K562 (cell line): ENCODE measurements around the gene LRRC26. TPM values are rescaled to one million over a fixed set of nuclear protein-coding genes. Genes with fewer than 3 reads are reported as not detected.
A peak's percentile ranks its signal among the peaks of the same experiment; 100 is the strongest.

ENCODE experiments used
- ATAC-seq: fragments of 200-7000 bp; cut with Tn5 transposase; 3 replicates; pipeline ENCODE4 v1.9.1; 2020; ENCODE audit warnings: moderate library complexity
- Bru-seq: library from RNA; stranded (reverse); fragments of 400-500 nt; gene quantifications from one replicate; lab custom pipeline; 2021; lab: Mats Ljungman, UMichigan
- BruChase-seq, 2 experiments: library from RNA; stranded (reverse); fragments of 400-500 nt; gene quantifications; one replicate each; lab custom pipeline; 2021; lab: Mats Ljungman, UMichigan
- BruUV-seq: library from RNA; stranded (reverse); fragments of 400-500 nt; replicated peaks from 2 replicates; lab custom pipeline; 2021; lab: Mats Ljungman, UMichigan
- CTCF ChIA-PET: fragments of 300-600 bp; formaldehyde crosslinking; extraction: SDS; loops from one replicate; lab custom pipeline; 2021; ENCODE audit warnings: low intra/inter-chr PET ratio; lab: Yijun Ruan, JAX
- POLR2A ChIA-PET: fragments of 300-600, 350-650 bp; sonication (Branson Sonifier 250); formaldehyde crosslinking; extraction: SDS; loops from one replicate; lab custom pipeline; 2021; ENCODE audit warnings: antibody characterized with exemption, inconsistent platforms; lab: Yijun Ruan, JAX
- DNase-seq, 4 experiments: peaks; one replicate each; pipeline versions ENCODE4 v3.0.0 to v3.0.0-alpha.2; 2011 to 2018; ENCODE audit warnings: low spot score in 3 of 4, mixed read lengths in 3 of 4; ENCODE audit errors: extremely low read depth in 1 of 4
- FAIRE-seq: peaks from 2 replicates; lab custom pipeline; 2011; peaks lifted over from hg19 to GRCh38; lab: Jason Lieb, UNC
- H2AFZ ChIP-seq: 2 replicates; pipeline ENCODE4 v1.6.0; 2011; ENCODE audit warnings: low read depth, low read length, control low read depth, inconsistent platforms
- H3K27ac ChIP-seq: fragments of 200-600 bp; 3 replicates; pipeline ENCODE4 v1.8.0; 2011; ENCODE audit warnings: low read depth, mild to moderate bottlenecking, control low read depth, inconsistent platforms, low read length, moderate library complexity, mixed read lengths; ENCODE audit errors: extremely low read depth
- H3K27me3 ChIP-seq, 2 experiments: fragments of 300-600 bp in 1 of 2; 2 replicates in 1 of 2; 3 replicates in 1 of 2; pipeline versions ENCODE4 v1.6.0 to v1.8.0; 2011; ENCODE audit warnings: inconsistent platforms in 2 of 2, low read length in 2 of 2, mild to moderate bottlenecking in 1 of 2, mixed read lengths in 1 of 2, moderate library complexity in 1 of 2; ENCODE audit not compliant: control insufficient read depth in 2 of 2, insufficient read depth in 2 of 2
- H3K36me3 ChIP-seq: fragments of 300-600 bp; 3 replicates; pipeline ENCODE4 v1.8.0; 2011; ENCODE audit warnings: mild to moderate bottlenecking, low read length, inconsistent platforms; ENCODE audit not compliant: control insufficient read depth, insufficient read depth
- H3K4me1 ChIP-seq, 2 experiments: fragments of 200-600 bp in 1 of 2; replicated peaks in 1 of 2; 2 replicates in 1 of 2; 3 replicates in 1 of 2; pipeline versions ENCODE4 v1.5.1 to v1.8.0; 2011; ENCODE audit warnings: inconsistent platforms in 2 of 2, low read length in 2 of 2, mild to moderate bottlenecking in 1 of 2, mixed read lengths in 1 of 2, moderate library complexity in 1 of 2; ENCODE audit not compliant: control insufficient read depth in 2 of 2, insufficient read depth in 2 of 2
- H3K4me2 ChIP-seq: 2 replicates; pipeline ENCODE4 v1.6.1; 2011; ENCODE audit warnings: low read length, control low read depth, inconsistent platforms, mixed read lengths; ENCODE audit not compliant: insufficient read depth
- H3K4me3 ChIP-seq: fragments of 200-600 bp; sonication (generic), shearing (Covaris generic); 2 replicates; pipeline ENCODE4 v1.5.1; 2016; ENCODE audit warnings: control low read depth, inconsistent platforms
- H3K79me2 ChIP-seq: fragments of 200-600 bp; 3 replicates; pipeline ENCODE4 v1.8.0; 2011; ENCODE audit warnings: low read length, inconsistent platforms; ENCODE audit not compliant: control insufficient read depth, insufficient read depth
- H3K9ac ChIP-seq, 2 experiments: 2 replicates each; pipeline versions ENCODE4 v1.6.0 to v1.6.1; 2011; ENCODE audit warnings: low read depth in 2 of 2, low read length in 2 of 2, control low read depth in 1 of 2, inconsistent platforms in 1 of 2, mild to moderate bottlenecking in 1 of 2, mixed read lengths in 1 of 2; ENCODE audit not compliant: insufficient read depth in 1 of 2
- H3K9me1 ChIP-seq: one replicate; pipeline ENCODE4 v1.6.0; 2011; ENCODE audit warnings: inconsistent platforms, mild to moderate bottlenecking, low read length, moderate library complexity; ENCODE audit not compliant: control insufficient read depth, insufficient read depth
- H3K9me3 ChIP-seq: replicated peaks from 2 replicates; pipeline ENCODE4 v1.5.1; 2011; ENCODE audit warnings: low read depth, low read length, inconsistent platforms; ENCODE audit not compliant: control insufficient read depth, insufficient read depth
- H4K20me1 ChIP-seq: replicated peaks from 2 replicates; pipeline ENCODE4 v1.6.1; 2011; ENCODE audit warnings: low read length, inconsistent platforms, mixed read lengths; ENCODE audit not compliant: control insufficient read depth, insufficient read depth
- FOXJ3 ChIP-seq: sonication (generic); formaldehyde crosslinking; IDR thresholded peaks from 2 replicates; pipeline ENCODE4 v1.4.0; 2020; ENCODE audit warnings: mild to moderate bottlenecking, missing genetic modification reagents
- PCBP1 ChIP-seq: fragments of 200-400 bp; formaldehyde crosslinking; IDR thresholded peaks from 2 replicates; pipeline ENCODE4 v1.6.1; 2018; ENCODE audit warnings: mild to moderate bottlenecking, low read depth, low read length; ENCODE audit not compliant: poor library complexity, severe bottlenecking
- WGBS: fragments of 100-300 bp; shearing (Covaris generic); methylation state at CpG from one replicate; pipeline ENCODE4 v1.1.6; 2016; ENCODE audit warnings: low coverage, mixed read lengths; ENCODE audit not compliant: insufficient coverage; ENCODE audit errors: missing lambda C conversion rate; 5-methylcytosine and 5-hydroxymethylcytosine counted together
- in situ Hi-C: fragments of 300-500 bp; cut with MboI; formaldehyde crosslinking; loops from 4 replicates; pipeline ENCODE4 v1.15.0; 2018; ENCODE audit warnings: inconsistent platforms, mixed read lengths
- intact Hi-C: fragments of 100-400 bp; cut with micrococcal nuclease; formaldehyde crosslinking; loops from 2 replicates; pipeline ENCODE4 v1.14.2; 2022
- long read RNA-seq, 3 experiments: library from polyadenylated mRNA in 2 of 3; library from RNA in 1 of 3; unstranded in 2 of 3; stranded (forward) in 1 of 3; transcript quantifications; one replicate each; pipeline ENCODE4 v2.0.0, GENCODE V29; 2019 to 2022
- polyA minus RNA-seq, 3 experiments: library from RNA; depleted of rRNA, polyadenylated mRNA; stranded (reverse); fragments of >200 nt; gene quantifications; 2 replicates each; pipeline ENCODE4 v1.2.3, GENCODE V29; 2011
- polyA plus RNA-seq, 8 experiments: library from polyadenylated mRNA; depleted of rRNA in 4 of 8; stranded (reverse) in 5 of 8; unstranded in 3 of 8; fragments of >200 nt; fragmentation: Nextera tagmentation in 2 of 8; fragmentation: Illumina TruSeq in 1 of 8; extraction: Ambion mirVana in 2 of 8; extraction: Trizol in 1 of 8; gene quantifications; 2 replicates each; pipeline versions ENCODE4 v1.2.1 to v1.2.3, GENCODE V29; 2011 to 2014; ENCODE audit warnings: inconsistent platforms in 1 of 8, missing spikeins in 1 of 8
- total RNA-seq, 7 experiments: library from RNA; depleted of rRNA in 6 of 7; stranded (reverse); fragments of >200 nt in 6 of 7; fragmentation: Illumina TruSeq in 2 of 7; extraction: Trizol in 2 of 7; gene quantifications; 2 replicates each; pipeline versions ENCODE4 v1.2.1 to v1.2.3, GENCODE V29; 2011 to 2021; ENCODE audit warnings: low replicate concordance in 1 of 7
- TF ChIP-seq, protein P1 (sequence below): fragments of 200-800 bp; sonication (Bioruptor generic); IDR thresholded peaks from 2 replicates; pipeline ENCODE4 v1.6.1; 2017; ENCODE audit warnings: missing genetic modification characterization, missing compliant biosample characterization

Gene LRRC26, protein sequence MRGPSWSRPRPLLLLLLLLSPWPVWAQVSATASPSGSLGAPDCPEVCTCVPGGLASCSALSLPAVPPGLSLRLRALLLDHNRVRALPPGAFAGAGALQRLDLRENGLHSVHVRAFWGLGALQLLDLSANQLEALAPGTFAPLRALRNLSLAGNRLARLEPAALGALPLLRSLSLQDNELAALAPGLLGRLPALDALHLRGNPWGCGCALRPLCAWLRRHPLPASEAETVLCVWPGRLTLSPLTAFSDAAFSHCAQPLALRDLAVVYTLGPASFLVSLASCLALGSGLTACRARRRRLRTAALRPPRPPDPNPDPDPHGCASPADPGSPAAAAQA
- total RNA-seq (2011; cell fraction: chromatin; rRNA removed; ENCODE audit: low replicate concordance): not detected in 2 replicates
- not detected in 2 replicates for total RNA-seq (2011; cell fraction: nucleolus; rRNA removed)
- total RNA-seq (2011; cell fraction: nucleoplasm; rRNA removed): not detected in 2 replicates
- not detected in 2 replicates for total RNA-seq (2014; rRNA removed)
- total RNA-seq (2014; rRNA removed; fragmentation: Illumina TruSeq; extraction: Trizol): not detected in 2 replicates
- total RNA-seq (2015; rRNA removed; fragmentation: Illumina TruSeq; extraction: Trizol): not detected in 2 replicates
- not detected in 2 replicates for total RNA-seq (2021)
- polyA plus RNA-seq (2011; rRNA removed): not detected in 2 replicates
- polyA plus RNA-seq (2011; cell fraction: cytosol; rRNA removed): 0.06 TPM in 1 of 2 replicates, not detected in the other
- polyA plus RNA-seq (2011; cell fraction: nucleus; rRNA removed): not detected in 2 replicates
- not detected in 2 replicates for polyA plus RNA-seq (2012)
- not detected in 2 replicates for polyA plus RNA-seq (2014; fragmentation: Illumina TruSeq; extraction: Trizol)
- not detected for polyA plus RNA-seq (2014; fragmentation: Nextera tagmentation; extraction: Ambion mirVana)
- polyA plus RNA-seq (2014; rRNA removed): not detected in 2 replicates
- not detected in 2 replicates for polyA minus RNA-seq (2011; rRNA and poly(A)+ RNA removed)
- polyA minus RNA-seq (2011; cell fraction: cytosol; rRNA and poly(A)+ RNA removed): not detected in 2 replicates
- polyA minus RNA-seq (2011; cell fraction: nucleus; rRNA and poly(A)+ RNA removed): not detected in 2 replicates
- Bru-seq, nascent RNA: percentile 26 among the genes with signal in this experiment
- not detected for BruChase-seq, experiment 1, labeled RNA remaining after a 2-hour chase
- not detected for BruChase-seq, experiment 2, labeled RNA remaining after a 6-hour chase
- long read RNA-seq, experiment 1: 0 reads
- long read RNA-seq, experiment 2: 0 reads
- long read RNA-seq, experiment 3: 0 reads

DNA sequence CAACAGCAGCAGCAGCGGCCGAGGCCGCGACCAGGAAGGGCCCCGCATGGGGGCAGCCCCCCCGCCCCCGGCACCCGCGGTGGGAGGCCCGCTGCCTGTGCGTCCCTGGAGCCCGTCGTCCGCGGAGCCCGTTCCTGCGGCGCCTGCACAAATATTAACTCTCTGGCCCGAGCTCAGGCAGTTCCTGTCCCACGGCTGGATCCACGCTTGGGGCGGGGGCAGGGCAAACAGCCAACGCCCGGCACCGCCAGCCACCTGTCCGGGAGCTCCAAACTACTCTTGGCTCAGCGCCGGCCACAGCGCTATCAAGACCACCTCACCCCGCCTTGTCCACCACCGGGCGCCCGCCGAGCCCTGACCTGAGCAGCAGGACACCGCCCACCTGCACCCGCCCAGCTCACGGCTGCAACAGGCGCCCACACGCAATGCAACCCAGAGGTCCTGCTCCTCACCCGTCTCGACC is at the start of gene LRRC26:
Gene LRRC26 (minus strand): TSS at position 156 of the 463 bp plus-strand sequence. CDS start 108 bp downstream, at position 48.
- in situ Hi-C loops (no loop called here), intact Hi-C loops (no loop called here)
- 7% methylated on average over 34 of the region's 41 CpGs for WGBS
- H3K36me3 ChIP-seq: no peaks in the 10 kb centered on the region
- no peak within 1 kb of the TSS for H3K27ac ChIP-seq
- peak within 1 kb of the TSS; percentile 13; the same call in 1 of the 2 replicates for H3K4me3 ChIP-seq
- FAIRE-seq (no peak), ATAC-seq (no peak), DNase-seq (peak in 1 of 4 experiments; percentile 25)
- H4K20me1 ChIP-seq: peaks cover 3% of the 10 kb centered on the region; the same call in 1 of the 2 replicates
- H3K4me2 ChIP-seq: 0 out of 2 replicates have a peak within 1 kb of the TSS, but pooled peaks have one; percentile 5
- ChIA-PET POLR2A (interaction anchor here (0.6 kb wide), 2 partner anchors 107 to 454 kb away, joined by 3 to 4 read pairs; partner anchors contain the start of gene TOR4A), CTCF (no interaction called here)
- H3K4me1 ChIP-seq: peaks cover 0 to 97% of the 10 kb centered on the region in 2 experiments; a peak in 2 of 5 replicates
- H3K9me1 ChIP-seq: no peaks in the 10 kb centered on the region
- H3K79me2 ChIP-seq: no peaks in the 10 kb centered on the region
- H3K9ac ChIP-seq: peak within 1 kb of the TSS in 1 of 2 experiments; percentile 78; a peak in 1 of 4 replicates
- H2AFZ ChIP-seq: no peak within 1 kb of the TSS
- H3K9me3 ChIP-seq: no peaks in the 10 kb centered on the region
- H3K27me3 ChIP-seq: peaks cover 29 to 47% of the 10 kb centered on the region in 2 experiments; a peak in 4 of 5 replicates
- BruUV-seq: no TSS peak
- TF ChIP-seq FOXJ3: no peak
- TF ChIP-seq, protein P1, sequence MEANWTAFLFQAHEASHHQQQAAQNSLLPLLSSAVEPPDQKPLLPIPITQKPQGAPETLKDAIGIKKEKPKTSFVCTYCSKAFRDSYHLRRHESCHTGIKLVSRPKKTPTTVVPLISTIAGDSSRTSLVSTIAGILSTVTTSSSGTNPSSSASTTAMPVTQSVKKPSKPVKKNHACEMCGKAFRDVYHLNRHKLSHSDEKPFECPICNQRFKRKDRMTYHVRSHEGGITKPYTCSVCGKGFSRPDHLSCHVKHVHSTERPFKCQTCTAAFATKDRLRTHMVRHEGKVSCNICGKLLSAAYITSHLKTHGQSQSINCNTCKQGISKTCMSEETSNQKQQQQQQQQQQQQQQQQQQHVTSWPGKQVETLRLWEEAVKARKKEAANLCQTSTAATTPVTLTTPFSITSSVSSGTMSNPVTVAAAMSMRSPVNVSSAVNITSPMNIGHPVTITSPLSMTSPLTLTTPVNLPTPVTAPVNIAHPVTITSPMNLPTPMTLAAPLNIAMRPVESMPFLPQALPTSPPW (CRISPR knock-in tag): 0 out of 2 replicates have a peak, but pooled peaks have one; percentile 16
- TF ChIP-seq PCBP1: peak; percentile 49
